NCI-H128 (cell line): Measurements from ENCODE around the gene C1orf159.
"Not testable (repeated sequence)": the region's sequence is repeated elsewhere in the genome, so short reads cannot be mapped to it uniquely, and the experiment has no call there.

Experiments used
- DNase-seq: peaks from one replicate; lab custom pipeline; 2025; ENCODE audit not compliant: unreplicated experiment; lab: John Stamatoyannopoulos, UW

The C1orf159 gene

GRCh38 chr1:1115786-1116700 lies at the start of gene C1orf159:
Gene C1orf159, minus strand, starts transcription at chr1:1116089. Its CDS starts 24,546 bp downstream, at chr1:1091543.
- peak; percentile 99 for DNase-seq

GRCh38 chr1:1165485-1165884 lies 49.6 kb upstream of the C1orf159 start:
- DNase-seq = no peak

GRCh38 chr1:1164701-1165451 lies 49.0 kb upstream of the C1orf159 start:
- DNase-seq = peak; percentile 62

GRCh38 chr1:1164361-1164700 lies 48.4 kb upstream of the C1orf159 start:
- DNase-seq = no peak

- no peak for DNase-seq
Measured at GRCh38 chr1:1163538-1164070, 47.7 kb upstream of the C1orf159 start.

- DNase-seq = peak; percentile 93
Measured at GRCh38 chr1:1162597-1163537, 47.0 kb upstream of the C1orf159 start.

GRCh38 chr1:1161683-1162079 lies 45.8 kb upstream of the C1orf159 start:
- DNase-seq = no peak

- DNase-seq = no peak
Measured at GRCh38 chr1:1161078-1161682, 45.3 kb upstream of the C1orf159 start.

- no peak for DNase-seq
Measured at GRCh38 chr1:1160281-1160930, 44.5 kb upstream of the C1orf159 start.

- DNase-seq = no peak
Measured at GRCh38 chr1:1157914-1158710, 42.2 kb upstream of the C1orf159 start.

- DNase-seq = peak; percentile 55
Measured at GRCh38 chr1:1157426-1157913, 41.6 kb upstream of the C1orf159 start.

- DNase-seq = no peak
Measured at GRCh38 chr1:1157033-1157365, 41.1 kb upstream of the C1orf159 start.

- DNase-seq = no peak
Measured at GRCh38 chr1:1156140-1157032, 40.5 kb upstream of the C1orf159 start.

- DNase-seq = no peak
Measured at GRCh38 chr1:1155258-1155657, 39.4 kb upstream of the C1orf159 start.

- no peak for DNase-seq
Measured at GRCh38 chr1:1153874-1154273, 38.0 kb upstream of the C1orf159 start.

- DNase-seq = not testable (repeated sequence)
Measured at GRCh38 chr1:1153215-1153614, 37.3 kb upstream of the C1orf159 start.

GRCh38 chr1:1152431-1152830 lies 36.5 kb upstream of the C1orf159 start:
- DNase-seq = not testable (repeated sequence)

- DNase-seq = no peak
Measured at GRCh38 chr1:1151306-1151705, 35.4 kb upstream of the C1orf159 start.
